Skeletal muscle satellite cell (primary cell): ENCODE results near the gene DCP2.

Experiments
- H3K27me3 ChIP-seq: 2 replicates; pipeline ENCODE4 v1.7.0; 2013; ENCODE audit warnings: low read length; ENCODE audit not compliant: control insufficient read depth, insufficient read depth
- H3K36me3 ChIP-seq: 2 replicates; pipeline ENCODE4 v1.7.0; 2013; ENCODE audit warnings: mild to moderate bottlenecking, control low read depth, low read length; ENCODE audit not compliant: insufficient read depth
- H3K4me1 ChIP-seq: 2 replicates; pipeline ENCODE4 v1.7.0; 2013; ENCODE audit warnings: low read length; ENCODE audit not compliant: control insufficient read depth, insufficient read depth
- H3K4me2 ChIP-seq: 2 replicates; pipeline ENCODE4 v1.7.0; 2013; ENCODE audit warnings: mild to moderate bottlenecking, low read length
- H3K4me3 ChIP-seq: 2 replicates; pipeline ENCODE4 v1.7.0; 2013; ENCODE audit warnings: low read length
- H3K9ac ChIP-seq: 2 replicates; pipeline ENCODE4 v1.7.0; 2013; ENCODE audit warnings: mild to moderate bottlenecking, low read depth, low read length, moderate library complexity
- H3K9me3 ChIP-seq: replicated peaks from 2 replicates; pipeline ENCODE4 v1.7.0; 2013; ENCODE audit warnings: mild to moderate bottlenecking, control low read depth, low read length

DCP2 gene

GRCh38 chr5:112995764-112996618 is 19.4 kb downstream of the DCP2 start:
- Histone ChIP-seq H3K27me3 (no peaks in the 10 kb centered on the region), H3K9me3 (no peaks in the 10 kb centered on the region), H3K36me3 (peaks cover 13% of the 10 kb centered on the region), H3K4me2 (no peak overlapping the region), H3K4me3 (no peak overlapping the region), H3K4me1 (no peaks in the 10 kb centered on the region), H3K9ac (no peak overlapping the region)

GRCh38 chr5:112996830-112997374 is 20.3 kb downstream of the DCP2 start:
- Histone ChIP-seq H3K36me3 (peaks cover 22% of the 10 kb centered on the region), H3K9ac (no peak overlapping the region), H3K4me1 (no peaks in the 10 kb centered on the region), H3K9me3 (no peaks in the 10 kb centered on the region), H3K4me2 (no peak overlapping the region), H3K27me3 (no peaks in the 10 kb centered on the region), H3K4me3 (no peak overlapping the region)

GRCh38 chr5:112998296-112998695 is 21.7 kb downstream of the DCP2 start:
- Histone ChIP-seq H3K4me3 (no peak overlapping the region), H3K4me2 (no peak overlapping the region), H3K27me3 (no peaks in the 10 kb centered on the region), H3K9ac (no peak overlapping the region), H3K4me1 (no peaks in the 10 kb centered on the region), H3K9me3 (no peaks in the 10 kb centered on the region), H3K36me3 (peaks cover 34% of the 10 kb centered on the region)

GRCh38 chr5:113000466-113000865 is 23.9 kb downstream of the DCP2 start:
- peaks cover 46% of the 10 kb centered on the region for H3K36me3 ChIP-seq
- H3K4me1 ChIP-seq: no peaks in the 10 kb centered on the region
- no peak overlapping the region for H3K4me2 ChIP-seq
- no peak overlapping the region for H3K9ac ChIP-seq
- no peak overlapping the region for H3K4me3 ChIP-seq
- no peaks in the 10 kb centered on the region for H3K9me3 ChIP-seq
- no peaks in the 10 kb centered on the region for H3K27me3 ChIP-seq

GRCh38 chr5:113002423-113002822 is 25.8 kb downstream of the DCP2 start:
- Histone ChIP-seq H3K9me3 (no peaks in the 10 kb centered on the region), H3K9ac (no peak overlapping the region), H3K4me3 (no peak overlapping the region), H3K4me1 (no peaks in the 10 kb centered on the region), H3K27me3 (no peaks in the 10 kb centered on the region), H3K36me3 (peaks cover 53% of the 10 kb centered on the region), H3K4me2 (no peak overlapping the region)

GRCh38 chr5:113003763-113004162 is 27.2 kb downstream of the DCP2 start:
- H3K4me2 ChIP-seq: no peak overlapping the region
- H3K9me3 ChIP-seq: no peaks in the 10 kb centered on the region
- H3K4me1 ChIP-seq: no peaks in the 10 kb centered on the region
- no peak overlapping the region for H3K9ac ChIP-seq
- no peak overlapping the region for H3K4me3 ChIP-seq
- peaks cover 60% of the 10 kb centered on the region for H3K36me3 ChIP-seq
- H3K27me3 ChIP-seq: no peaks in the 10 kb centered on the region

- Histone ChIP-seq H3K36me3 (peaks cover 62% of the 10 kb centered on the region), H3K9me3 (no peaks in the 10 kb centered on the region), H3K27me3 (no peaks in the 10 kb centered on the region), H3K4me1 (no peaks in the 10 kb centered on the region), H3K4me3 (no peak overlapping the region), H3K9ac (no peak overlapping the region), H3K4me2 (no peak overlapping the region)
Measured at GRCh38 chr5:113005454-113005853, 28.9 kb downstream of the DCP2 start.

- Histone ChIP-seq H3K9me3 (no peaks in the 10 kb centered on the region), H3K27me3 (no peaks in the 10 kb centered on the region), H3K36me3 (peaks cover 31% of the 10 kb centered on the region), H3K4me1 (peaks cover 7% of the 10 kb centered on the region), H3K4me2 (no peak overlapping the region), H3K9ac (no peak overlapping the region), H3K4me3 (no peak overlapping the region)
Measured at GRCh38 chr5:113017881-113018635, 41.5 kb downstream of the DCP2 start.

GRCh38 chr5:113020461-113021273 is 44.1 kb downstream of the DCP2 start:
- Histone ChIP-seq H3K4me3 (no peak overlapping the region), H3K4me2 (no peak overlapping the region), H3K36me3 (peaks cover 23% of the 10 kb centered on the region), H3K9me3 (no peaks in the 10 kb centered on the region), H3K27me3 (no peaks in the 10 kb centered on the region), H3K9ac (no peak overlapping the region), H3K4me1 (peaks cover 7% of the 10 kb centered on the region)

- H3K9ac ChIP-seq: no peak overlapping the region
- no peaks in the 10 kb centered on the region for H3K9me3 ChIP-seq
- no peaks in the 10 kb centered on the region for H3K27me3 ChIP-seq
- H3K4me3 ChIP-seq: no peak overlapping the region
- H3K4me2 ChIP-seq: no peak overlapping the region
- peaks cover 43% of the 10 kb centered on the region for H3K36me3 ChIP-seq
- H3K4me1 ChIP-seq: peaks cover 7% of the 10 kb centered on the region
Measured at GRCh38 chr5:113022661-113023060, 46.1 kb downstream of the DCP2 start.

- Histone ChIP-seq H3K27me3 (no peaks in the 10 kb centered on the region), H3K4me3 (no peak overlapping the region), H3K36me3 (peaks cover 47% of the 10 kb centered on the region), H3K4me1 (peaks cover 7% of the 10 kb centered on the region), H3K9me3 (no peaks in the 10 kb centered on the region), H3K4me2 (no peak overlapping the region), H3K9ac (no peak overlapping the region)
Measured at GRCh38 chr5:113024076-113024697, 47.6 kb downstream of the DCP2 start.
